Posterior vena cava (tissue), 2 donors: Measurements from ENCODE around the gene PPIL3. TPM values are rescaled to one million over a fixed set of nuclear protein-coding genes. Genes with fewer than 3 reads are reported as not detected.

Source experiments
- DNase-seq: peaks from one replicate; pipeline ENCODE4 v3.0.0-alpha.2; 2020; ENCODE audit warnings: low spot score
- intact Hi-C, 2 donors: fragments of 100-400 bp; cut with DNase I; formaldehyde crosslinking; loops; one replicate each; pipeline versions ENCODE4 v1.14.1 to v1.14.2; 2022 to 2023
- total RNA-seq, 2 donors: library from RNA; stranded (reverse); fragmentation: NEBNext Ultra II Directional; extraction: Animal tissue kit (Norgen Biotek cat#: 25700); gene quantifications; one replicate each; pipeline ENCODE4 v1.2.1, GENCODE V29; 2021
- donor health status: DM: yes; HTN: yes; CAD: no.
- donor health status: DM: yes; HTN: yes; CAD: no.

The PPIL3 gene
- total RNA-seq, 2 donors from 2014 or later: 18.0 to 20.6 TPM

DNA sequence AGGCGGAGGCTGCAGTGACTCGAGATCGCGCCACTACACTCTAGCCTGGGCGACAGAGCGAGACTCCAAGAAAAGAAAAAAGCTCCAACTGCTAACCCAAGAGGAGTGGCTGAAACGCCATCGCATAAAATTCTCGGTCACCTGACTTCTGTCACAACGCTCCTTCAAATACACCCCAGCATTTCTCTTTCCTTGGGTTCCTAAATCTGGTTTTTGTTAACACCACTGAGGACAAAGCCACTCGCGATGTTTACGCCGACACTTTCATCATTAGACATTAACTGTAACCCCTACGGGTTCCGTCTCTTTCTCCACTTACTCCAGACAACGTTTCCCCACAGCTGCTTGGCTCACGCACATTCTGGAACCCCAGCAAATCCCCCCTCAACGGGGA lies 25.1 kb downstream of the PPIL3 start:
- intact Hi-C loops: loop anchor here in 1 of 2 donors (5.0 kb wide), 1 partner anchor 51 kb away; the partner anchor contains the start of gene BZW1
- no peak for DNase-seq

GRCh38 chr2:200862532-200863000 lies 26.3 kb downstream of the PPIL3 start:
- no peak for DNase-seq
- intact Hi-C loops: loop anchor here in 1 of 2 donors (5.0 kb wide), 1 partner anchor 50 kb away; the partner anchor contains the start of gene BZW1

GRCh38 chr2:200861617-200862155 lies 27.2 kb downstream of the PPIL3 start:
- intact Hi-C loops: loop anchor here in 1 of 2 donors (5.0 kb wide), 1 partner anchor 49 kb away; the partner anchor contains the start of gene BZW1

DNA sequence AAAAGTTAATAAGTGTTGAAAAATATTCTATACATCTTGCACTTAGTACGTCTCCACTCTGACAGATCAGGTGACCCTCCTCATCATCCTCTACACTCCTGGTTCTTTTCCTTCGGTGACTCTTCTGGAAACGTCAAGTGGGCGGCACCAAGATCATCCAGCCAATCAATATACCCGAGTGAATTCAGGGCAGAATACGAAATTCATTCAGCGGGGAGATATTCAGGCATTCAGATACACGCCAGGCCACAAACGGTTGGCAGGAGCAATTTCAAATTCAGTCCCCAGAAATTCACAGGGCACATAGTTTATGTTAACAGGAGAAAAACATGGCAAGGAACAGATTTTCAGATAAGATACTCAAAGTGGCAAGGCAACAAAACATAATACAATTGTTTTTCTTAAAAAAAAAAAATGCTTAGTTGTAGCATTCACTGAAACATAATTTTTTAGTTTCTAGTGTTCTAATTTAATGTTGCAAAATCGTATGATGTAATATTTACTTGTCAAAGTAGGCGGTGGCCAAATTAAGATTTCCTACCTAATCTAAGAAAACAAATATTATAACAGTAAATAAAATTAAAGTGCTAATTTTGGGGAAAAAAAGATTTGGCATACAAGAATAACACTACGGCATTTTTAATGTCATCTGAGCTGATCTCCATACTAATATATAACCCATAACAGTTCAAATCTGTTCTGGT lies 28.6 kb downstream of the PPIL3 start:
- DNase-seq: no peak
- intact Hi-C loops: loop anchor here in 1 of 2 donors (5.0 kb wide), 1 partner anchor 48 kb away; the partner anchor contains the start of gene BZW1

More at GRCh38 chr2:200861617-200862155, 27.2 kb downstream of the PPIL3 start:
- DNase-seq: no peak

- intact Hi-C loops: no loop called here
- DNase-seq: no peak
Measured at GRCh38 chr2:200856806-200857205, 32.1 kb downstream of the PPIL3 start.

DNA sequence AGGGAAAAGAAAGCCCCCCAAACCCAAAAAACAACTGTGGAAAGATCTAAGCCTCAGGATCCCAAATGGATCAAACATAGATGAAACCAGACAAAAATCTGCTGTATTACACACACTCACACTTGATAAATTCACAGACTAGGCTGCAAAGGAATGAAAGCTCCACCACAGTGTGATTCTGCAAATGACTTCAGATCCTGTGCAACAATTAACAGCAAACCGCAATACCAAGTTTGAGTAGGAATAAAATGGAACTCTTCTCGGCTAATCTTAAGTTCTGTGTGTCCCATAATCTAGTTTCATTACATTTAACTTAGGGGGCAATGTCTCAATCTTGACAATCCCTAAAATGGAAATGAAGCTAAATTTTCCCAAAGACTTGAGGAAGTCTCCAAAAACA lies 36.3 kb downstream of the PPIL3 start:
- DNase-seq: no peak
- intact Hi-C loops: no loop called here

DNA sequence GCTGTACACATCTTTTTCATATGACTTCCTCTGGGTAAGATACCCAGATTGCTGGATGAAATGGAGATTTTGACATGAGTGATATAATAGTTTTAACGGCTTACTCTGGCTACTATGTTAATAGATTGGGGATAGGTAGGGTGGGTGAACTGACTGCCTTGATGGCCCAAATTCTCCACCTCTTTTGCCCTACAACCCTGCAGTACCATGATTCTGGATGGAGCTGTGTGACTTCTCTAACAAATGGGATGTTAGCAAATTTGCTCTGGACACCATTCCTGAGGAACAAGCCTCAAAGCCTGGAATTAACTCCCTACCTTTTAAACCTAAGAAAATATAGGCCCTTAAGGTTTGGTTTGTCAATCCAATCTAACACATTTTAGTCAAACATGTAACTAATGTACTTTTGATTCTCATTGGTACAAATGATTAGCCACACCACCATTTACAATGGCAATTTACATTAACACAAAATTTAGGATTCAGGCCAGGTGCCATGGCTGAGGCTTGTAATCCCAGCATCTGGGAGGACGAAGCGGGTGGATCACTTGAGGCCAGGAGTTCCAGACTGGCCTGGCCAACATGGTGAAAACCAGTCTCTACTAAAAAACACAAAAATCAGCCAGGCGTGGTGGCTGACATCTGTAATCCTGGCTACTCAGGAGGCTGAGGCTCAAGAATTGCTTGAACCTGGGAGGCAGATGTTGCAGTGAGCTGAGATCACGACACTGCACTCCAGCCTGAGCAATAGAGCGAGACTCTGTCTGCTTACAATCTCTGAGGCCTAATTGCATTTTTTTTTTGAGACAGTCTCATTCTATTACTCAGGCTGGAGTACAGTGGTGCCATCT lies 37.3 kb downstream of the PPIL3 start:
- no peak for DNase-seq
- intact Hi-C loops: no loop called here

- DNase-seq: no peak
- intact Hi-C loops: no loop called here
Measured at GRCh38 chr2:200850512-200851256, 38.2 kb downstream of the PPIL3 start.

DNA sequence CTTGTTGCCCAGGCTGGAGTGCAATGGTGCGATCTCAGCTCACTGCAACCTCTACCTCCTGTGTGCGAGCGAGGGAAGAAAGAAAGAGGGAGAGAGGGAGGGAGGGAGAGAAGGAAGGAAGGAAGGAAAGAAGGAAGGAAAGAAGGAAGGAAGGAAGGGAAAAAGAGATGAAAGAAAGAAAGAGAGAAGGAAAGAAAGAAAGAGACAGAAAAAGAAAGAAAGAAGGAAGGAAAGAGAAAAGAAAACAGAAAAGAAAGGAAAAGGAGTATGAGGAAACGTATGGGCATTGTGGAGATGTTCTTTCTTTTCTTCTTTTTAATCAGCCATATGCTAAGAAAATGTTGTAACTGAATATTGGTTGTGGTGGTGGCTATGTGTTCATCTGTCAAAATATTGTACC lies 40.9 kb downstream of the PPIL3 start:
- intact Hi-C loops: no loop called here
- no peak for DNase-seq

GRCh38 chr2:200847269-200847668 lies 41.6 kb downstream of the PPIL3 start:
- intact Hi-C loops: no loop called here
- no peak for DNase-seq

GRCh38 chr2:200845669-200846325 lies 43.1 kb downstream of the PPIL3 start:
- intact Hi-C loops: no loop called here
- DNase-seq: no peak

DNA sequence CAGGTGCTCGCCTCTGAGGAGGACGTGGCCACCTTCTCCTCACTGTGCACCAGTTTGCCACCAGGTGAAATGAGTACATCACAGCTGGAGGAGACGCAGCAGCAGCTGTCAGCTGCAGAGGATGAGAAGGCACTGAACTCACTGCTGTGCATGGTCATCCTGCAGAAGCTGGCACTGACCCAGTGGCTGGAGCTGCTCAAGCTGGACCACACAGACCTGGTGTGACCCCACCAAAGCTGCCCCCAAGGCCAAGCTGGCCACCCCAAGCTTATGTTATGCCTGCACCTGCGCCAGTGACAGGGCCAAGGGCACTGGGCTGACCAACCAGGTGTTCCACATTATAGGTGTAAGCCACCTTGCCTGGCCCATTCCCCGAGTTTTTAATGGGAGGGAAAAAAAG lies 43.7 kb downstream of the PPIL3 start:
- DNase-seq: no peak
- intact Hi-C loops: no loop called here

GRCh38 chr2:200843993-200844948 lies 44.6 kb downstream of the PPIL3 start:
- intact Hi-C loops: no loop called here
- peak; percentile 78 for DNase-seq

DNA sequence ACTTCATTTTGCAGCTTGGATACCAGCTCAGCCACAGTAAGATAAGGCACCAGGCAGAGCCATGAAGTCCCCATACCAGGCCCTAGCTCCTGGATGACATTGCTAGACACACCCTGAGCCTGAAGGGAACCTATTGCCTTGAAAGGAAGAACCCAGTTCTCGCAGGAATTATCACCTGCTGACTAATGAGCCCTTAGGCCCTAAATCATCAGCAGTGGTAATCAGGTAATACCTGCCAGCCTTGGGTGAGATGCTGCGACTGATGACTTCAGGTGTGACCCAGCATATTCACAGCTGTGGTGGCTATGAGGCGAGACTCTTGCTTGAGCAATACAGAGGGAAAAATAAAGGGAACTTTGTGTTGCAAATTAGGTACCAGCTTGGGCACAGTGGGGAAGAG lies 49.4 kb downstream of the PPIL3 start:
- DNase-seq: no peak
- intact Hi-C loops: no loop called here

- DNase-seq: no peak
- intact Hi-C loops: no loop called here
Measured at GRCh38 chr2:200834701-200835100, 54.2 kb downstream of the PPIL3 start.

- no peak for DNase-seq
- intact Hi-C loops: no loop called here
Measured at GRCh38 chr2:200829258-200829655, 59.6 kb downstream of the PPIL3 start.

- no peak for DNase-seq
- intact Hi-C loops: no loop called here
Measured at GRCh38 chr2:200828572-200829257, 60.2 kb downstream of the PPIL3 start.
